HG02938 (cell line): ENCODE results near the gene NOVA2.
A peak's percentile ranks its signal among the peaks of the same experiment; 100 is the strongest.

Source experiments
- ATAC-seq: cut with Tn5 transposase; IDR thresholded peaks from one replicate; pipeline ENCODE4 v1.9.1; 2021; ENCODE audit warnings: mild to moderate bottlenecking, moderate library complexity; ENCODE audit not compliant: unreplicated experiment

NOVA2 gene

GRCh38 chr19:46000491-46001246 lies 27.0 kb upstream of the NOVA2 start:
- no peak for ATAC-seq

- no peak for ATAC-seq
These were observed 26.0 kb upstream of the NOVA2 start for GRCh38 chr19:45999653-46000121.

- no peak for ATAC-seq
These were observed 25.2 kb upstream of the NOVA2 start for GRCh38 chr19:45998834-45999233.

- ATAC-seq = no peak
These were observed 23.3 kb upstream of the NOVA2 start for GRCh38 chr19:45996933-45997332.

- no peak for ATAC-seq
These were observed 22.2 kb upstream of the NOVA2 start for GRCh38 chr19:45995715-45996385.

GRCh38 chr19:45994998-45995714 lies 21.5 kb upstream of the NOVA2 start, which contains the start of gene CCDC61:
Gene CCDC61 (plus strand): TSS chr19:45995467. CDS start chr19:46003019, 7,552 bp downstream.
- ATAC-seq = peak; percentile 97

- peak; percentile 4 for ATAC-seq
These were observed 20.9 kb upstream of the NOVA2 start for GRCh38 chr19:45994456-45994997.

- no peak for ATAC-seq
These were observed 16.6 kb upstream of the NOVA2 start for GRCh38 chr19:45990113-45990728.

GRCh38 chr19:45985321-45985720 lies 11.7 kb upstream of the NOVA2 start:
- no peak for ATAC-seq

- ATAC-seq = no peak
These were observed 7.7 kb upstream of the NOVA2 start for GRCh38 chr19:45981350-45981749.

- ATAC-seq = no peak
These were observed 4.5 kb upstream of the NOVA2 start for GRCh38 chr19:45978156-45978555.

GRCh38 chr19:45976178-45976577 lies 2.5 kb upstream of the NOVA2 start:
- no peak for ATAC-seq

GRCh38 chr19:45975306-45976070 lies 1.8 kb upstream of the NOVA2 start:
- ATAC-seq = no peak

- ATAC-seq = no peak
These were observed 621 bp downstream of the NOVA2 start for GRCh38 chr19:45972947-45973540.

- ATAC-seq = no peak
These were observed 1.4 kb downstream of the NOVA2 start for GRCh38 chr19:45972081-45972946.

- ATAC-seq = no peak
These were observed 2.3 kb downstream of the NOVA2 start for GRCh38 chr19:45971260-45971902.

GRCh38 chr19:45969676-45970075 lies 4.0 kb downstream of the NOVA2 start:
- ATAC-seq = no peak

- ATAC-seq = no peak
These were observed 5.0 kb downstream of the NOVA2 start for GRCh38 chr19:45968626-45969025.
